ENCODE measurements around the gene ORMDL3.

The ORMDL3 gene

GRCh38 chr17:39926588-39927100, 757 bp downstream of the ORMDL3 start:
- peak overlapping the region; percentile 92 for H3K4me3 ChIP-seq (ENCODE audit: low read depth, low read length)
- TF ChIP-seq, protein P1, sequence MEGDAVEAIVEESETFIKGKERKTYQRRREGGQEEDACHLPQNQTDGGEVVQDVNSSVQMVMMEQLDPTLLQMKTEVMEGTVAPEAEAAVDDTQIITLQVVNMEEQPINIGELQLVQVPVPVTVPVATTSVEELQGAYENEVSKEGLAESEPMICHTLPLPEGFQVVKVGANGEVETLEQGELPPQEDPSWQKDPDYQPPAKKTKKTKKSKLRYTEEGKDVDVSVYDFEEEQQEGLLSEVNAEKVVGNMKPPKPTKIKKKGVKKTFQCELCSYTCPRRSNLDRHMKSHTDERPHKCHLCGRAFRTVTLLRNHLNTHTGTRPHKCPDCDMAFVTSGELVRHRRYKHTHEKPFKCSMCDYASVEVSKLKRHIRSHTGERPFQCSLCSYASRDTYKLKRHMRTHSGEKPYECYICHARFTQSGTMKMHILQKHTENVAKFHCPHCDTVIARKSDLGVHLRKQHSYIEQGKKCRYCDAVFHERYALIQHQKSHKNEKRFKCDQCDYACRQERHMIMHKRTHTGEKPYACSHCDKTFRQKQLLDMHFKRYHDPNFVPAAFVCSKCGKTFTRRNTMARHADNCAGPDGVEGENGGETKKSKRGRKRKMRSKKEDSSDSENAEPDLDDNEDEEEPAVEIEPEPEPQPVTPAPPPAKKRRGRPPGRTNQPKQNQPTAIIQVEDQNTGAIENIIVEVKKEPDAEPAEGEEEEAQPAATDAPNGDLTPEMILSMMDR (IDR thresholded peaks at IDR 0.05), result no peak
- peaks cover 17% of the 10 kb centered on the region for H3K4me1 ChIP-seq
- H2AFZ ChIP-seq, result peak overlapping the region; percentile 93
- H3K27ac ChIP-seq, result no peak overlapping the region
- no peaks in the 10 kb centered on the region for H3K36me3 ChIP-seq (ENCODE audit: control insufficient read depth, insufficient read depth, low read length)
- H3K4me2 ChIP-seq (ENCODE audit: low read length), result peak overlapping the region; percentile 90
- H3K9me3 ChIP-seq (ENCODE audit: control insufficient read depth, low read length), result no peaks in the 10 kb centered on the region
- peak overlapping the region; percentile 74 for H3K9ac ChIP-seq
- H3K79me2 ChIP-seq, result peaks cover 17% of the 10 kb centered on the region
- H3K27me3 ChIP-seq (ENCODE audit: control insufficient read depth, insufficient read depth, low read length), result no peaks in the 10 kb centered on the region

DNA sequence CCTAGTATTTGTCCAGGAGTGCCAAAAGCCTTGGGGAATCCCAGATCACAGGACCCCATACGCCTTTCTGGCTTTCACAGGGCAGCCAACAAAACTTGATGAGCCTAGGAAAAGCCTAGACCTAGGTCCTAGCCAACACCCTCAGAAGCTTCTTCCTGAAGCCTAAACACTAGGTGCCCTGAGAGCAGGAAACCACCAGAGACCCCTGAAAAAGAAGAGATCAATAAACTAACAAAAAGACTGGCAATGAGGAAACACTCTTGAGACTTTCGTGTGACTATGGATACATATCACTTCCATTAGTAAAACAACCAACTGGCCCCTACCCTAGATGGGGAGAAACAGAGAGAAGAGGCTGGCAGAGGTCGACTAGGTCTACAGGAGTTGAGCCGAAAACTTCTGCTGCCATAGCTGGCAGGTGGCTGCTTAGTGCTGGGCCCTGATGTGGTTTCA, 1.2 kb downstream of the ORMDL3 start:
- Histone ChIP-seq H3K27me3 (ENCODE audit: control insufficient read depth, insufficient read depth, low read length) (no peaks in the 10 kb centered on the region), H3K4me3 (ENCODE audit: low read depth, low read length) (peak overlapping the region; percentile 92), H3K36me3 (ENCODE audit: control insufficient read depth, insufficient read depth, low read length) (no peaks in the 10 kb centered on the region), H3K9ac (no peak overlapping the region), H3K4me2 (ENCODE audit: low read length) (peak overlapping the region; percentile 90), H3K4me1 (peaks cover 17% of the 10 kb centered on the region), H3K9me3 (ENCODE audit: control insufficient read depth, low read length) (no peaks in the 10 kb centered on the region), H3K27ac (no peak overlapping the region), H2AFZ (no peak overlapping the region), H3K79me2 (peaks cover 17% of the 10 kb centered on the region)
- TF ChIP-seq, protein P1 (IDR thresholded peaks at IDR 0.05), result no peak

DNA sequence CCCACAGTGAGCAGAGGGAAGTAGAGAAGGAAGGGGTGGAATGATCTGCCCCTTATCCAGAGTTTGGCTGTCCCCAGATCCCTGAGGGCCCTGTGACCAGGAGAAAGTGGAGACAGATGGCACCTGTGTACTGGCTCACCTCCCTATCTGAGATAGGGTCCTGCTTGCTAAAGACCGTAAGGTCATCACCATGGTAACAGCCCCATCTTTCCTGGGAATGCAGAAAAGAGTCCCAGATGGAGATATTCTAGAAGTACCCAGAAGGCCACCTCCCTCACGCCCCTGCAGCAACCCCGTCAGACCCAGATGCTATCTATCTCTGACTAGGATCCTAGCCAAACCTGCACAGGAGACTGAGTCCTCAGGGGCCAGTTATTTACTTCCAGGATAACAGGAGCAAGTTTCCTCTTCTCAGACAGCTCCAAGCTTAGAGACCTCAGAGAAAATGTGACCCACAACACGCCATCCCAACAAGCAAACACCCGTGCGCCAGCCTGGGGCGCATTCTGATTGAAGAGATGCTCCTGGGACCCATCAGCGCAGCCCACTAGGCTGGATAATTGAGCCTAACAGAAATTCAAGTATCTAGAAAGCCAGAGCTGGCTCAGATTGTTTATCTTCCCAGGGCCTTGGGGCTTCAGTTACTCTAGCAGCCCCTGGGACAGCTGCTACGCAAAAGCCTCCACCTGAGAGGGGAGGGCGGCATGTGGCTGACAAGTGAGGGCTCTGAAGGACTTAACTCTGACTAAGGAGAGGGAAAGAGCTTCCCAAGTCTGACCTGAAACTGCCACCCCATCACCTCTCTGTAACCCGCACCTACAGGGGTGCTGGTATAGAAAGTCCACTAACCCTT, 1.9 kb downstream of the ORMDL3 start:
- no peaks in the 10 kb centered on the region for H3K27me3 ChIP-seq (ENCODE audit: control insufficient read depth, insufficient read depth, low read length)
- TF ChIP-seq, protein P1 (IDR thresholded peaks at IDR 0.05), result no peak
- no peak overlapping the region for H3K9ac ChIP-seq
- peaks cover 17% of the 10 kb centered on the region for H3K79me2 ChIP-seq
- no peak overlapping the region for H2AFZ ChIP-seq
- peak overlapping the region; percentile 90 for H3K4me2 ChIP-seq (ENCODE audit: low read length)
- no peak overlapping the region for H3K27ac ChIP-seq
- peak overlapping the region; percentile 92 for H3K4me3 ChIP-seq (ENCODE audit: low read depth, low read length)
- H3K4me1 ChIP-seq, result peaks cover 17% of the 10 kb centered on the region
- H3K9me3 ChIP-seq (ENCODE audit: control insufficient read depth, low read length), result no peaks in the 10 kb centered on the region
- H3K36me3 ChIP-seq (ENCODE audit: control insufficient read depth, insufficient read depth, low read length), result no peaks in the 10 kb centered on the region

DNA sequence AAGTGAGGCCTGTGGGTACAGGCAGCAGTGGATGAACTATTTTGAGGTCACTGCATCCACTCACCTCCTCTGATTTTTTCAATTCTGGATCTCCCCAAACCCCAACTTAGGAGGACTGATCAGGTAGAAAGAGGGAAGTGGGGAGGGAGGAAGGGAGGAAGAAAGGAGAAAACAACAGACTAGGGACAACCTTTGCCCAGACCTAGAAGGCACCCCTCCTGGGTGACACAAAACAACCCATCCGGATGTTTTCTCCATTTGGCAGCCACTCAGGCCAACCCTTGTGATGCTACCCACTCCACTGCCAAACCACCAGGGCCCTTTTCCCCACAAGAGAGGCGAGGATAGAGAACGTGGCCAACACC, 2.7 kb downstream of the ORMDL3 start:
- no peak overlapping the region for H3K27ac ChIP-seq
- H3K27me3 ChIP-seq (ENCODE audit: control insufficient read depth, insufficient read depth, low read length), result no peaks in the 10 kb centered on the region
- H3K9ac ChIP-seq, result no peak overlapping the region

More for the DNA sequence above, 2.7 kb downstream of the ORMDL3 start:
- Histone ChIP-seq H3K79me2 (peaks cover 17% of the 10 kb centered on the region), H3K9me3 (ENCODE audit: control insufficient read depth, low read length) (no peaks in the 10 kb centered on the region), H3K4me1 (peaks cover 17% of the 10 kb centered on the region), H3K4me3 (ENCODE audit: low read depth, low read length) (no peak overlapping the region), H3K4me2 (ENCODE audit: low read length) (no peak overlapping the region), H2AFZ (no peak overlapping the region), H3K36me3 (ENCODE audit: control insufficient read depth, insufficient read depth, low read length) (no peaks in the 10 kb centered on the region)
- TF ChIP-seq, protein P1 (IDR thresholded peaks at IDR 0.05), result no peak
